HS-27A (cell line): ENCODE results near the gene FGD4.
A peak's percentile ranks its signal among the peaks of the same experiment; 100 is the strongest.

ENCODE experiments used
- DNase-seq: peaks from one replicate; pipeline ENCODE4 v3.0.0-alpha.2; 2012; ENCODE audit warnings: low read depth, missing footprints

Gene FGD4

DNA sequence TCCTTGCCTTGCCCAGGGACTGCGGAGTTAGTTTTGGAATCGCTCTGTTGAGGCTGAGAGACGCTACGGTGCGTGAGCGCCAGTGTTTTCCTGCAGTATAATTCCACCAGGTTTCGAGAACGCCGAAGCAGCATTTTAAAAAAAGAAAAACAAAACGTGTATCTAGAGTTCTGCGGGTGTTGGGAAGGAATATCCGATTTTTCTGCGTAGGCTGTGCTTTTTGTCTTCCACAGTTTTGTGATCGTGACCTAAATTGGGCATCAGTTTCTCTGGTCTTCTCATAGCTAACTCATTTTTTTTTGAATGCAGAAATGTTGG lies 280.5 kb downstream of the FGD4 start:
- peak; percentile 48 for DNase-seq

DNA sequence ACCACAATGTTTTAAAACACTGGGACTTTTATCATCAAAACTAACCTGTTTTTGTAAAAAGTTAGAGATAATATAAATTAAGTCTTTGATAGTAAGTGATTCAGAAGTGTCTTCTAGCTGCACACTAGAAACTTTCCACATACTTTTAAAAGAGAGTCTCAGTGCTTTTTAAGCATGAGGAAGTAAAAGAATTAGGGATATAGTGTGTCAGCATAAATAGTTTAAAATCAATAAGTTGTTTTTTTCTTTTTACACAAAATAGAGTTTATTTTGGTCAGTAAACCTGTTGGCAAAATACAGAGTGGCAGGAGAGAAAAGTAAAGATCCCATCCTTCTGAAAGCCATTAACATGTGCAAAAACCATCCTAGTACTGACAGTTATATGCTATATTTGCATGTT lies 281.4 kb downstream of the FGD4 start:
- DNase-seq: no peak

DNA sequence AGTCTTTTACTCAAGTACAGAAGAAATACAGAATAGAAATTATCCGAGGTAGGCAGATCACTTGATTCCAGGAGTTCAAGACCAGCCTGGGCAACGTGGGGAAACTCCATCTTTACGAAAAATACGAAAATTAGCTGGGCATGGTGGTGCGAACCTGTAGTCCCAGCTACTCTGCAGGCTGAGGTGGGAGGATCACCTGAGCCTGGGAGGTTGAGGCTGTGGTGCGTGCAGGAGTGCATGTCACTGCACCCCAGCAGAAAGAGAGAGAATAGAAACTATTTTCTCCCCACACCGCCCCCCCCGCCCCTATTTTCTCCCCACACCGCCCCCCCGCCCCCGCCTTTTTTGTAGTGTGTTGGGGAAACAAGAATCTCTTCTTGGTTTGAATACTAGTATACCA lies 281.9 kb downstream of the FGD4 start:
- no peak for DNase-seq

DNA sequence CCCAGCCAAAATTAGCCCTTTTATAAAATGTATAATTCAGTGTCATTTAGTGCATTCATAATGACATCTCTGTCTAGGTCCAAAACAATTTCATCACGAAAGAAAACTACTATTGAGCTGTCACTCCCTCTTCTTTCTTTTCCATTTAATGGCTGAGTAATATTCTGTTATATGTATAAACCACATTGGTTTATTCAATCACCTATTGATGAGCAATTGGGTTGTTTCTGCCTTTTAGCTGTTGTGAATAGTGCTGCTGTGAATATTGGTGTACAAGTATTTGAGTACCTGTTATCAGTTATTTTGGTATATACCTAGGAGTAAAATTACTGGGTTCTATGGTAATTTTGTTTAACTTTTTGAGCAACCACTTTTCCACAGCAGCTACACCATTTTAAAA lies 287.0 kb downstream of the FGD4 start:
- DNase-seq: no peak

DNA sequence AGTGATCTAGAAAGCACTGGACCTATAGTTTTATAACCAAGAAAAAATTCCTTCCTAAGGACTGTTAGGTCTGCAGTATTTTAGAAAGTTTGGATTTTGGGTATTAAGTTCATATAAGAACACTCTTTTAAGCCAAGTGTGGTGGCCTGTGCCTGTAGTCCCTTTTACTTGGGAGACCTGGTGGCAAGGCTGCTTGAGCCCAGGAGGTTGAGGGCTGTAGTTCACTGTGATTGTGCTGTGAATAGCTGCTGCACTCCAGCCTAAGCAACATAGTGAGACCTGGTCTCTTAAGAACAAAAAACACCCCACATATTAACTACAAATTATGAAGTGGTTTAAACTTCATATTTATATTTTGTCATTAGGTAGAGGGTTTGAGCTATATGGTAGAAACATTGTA lies 289.4 kb downstream of the FGD4 start:
- no peak for DNase-seq

DNA sequence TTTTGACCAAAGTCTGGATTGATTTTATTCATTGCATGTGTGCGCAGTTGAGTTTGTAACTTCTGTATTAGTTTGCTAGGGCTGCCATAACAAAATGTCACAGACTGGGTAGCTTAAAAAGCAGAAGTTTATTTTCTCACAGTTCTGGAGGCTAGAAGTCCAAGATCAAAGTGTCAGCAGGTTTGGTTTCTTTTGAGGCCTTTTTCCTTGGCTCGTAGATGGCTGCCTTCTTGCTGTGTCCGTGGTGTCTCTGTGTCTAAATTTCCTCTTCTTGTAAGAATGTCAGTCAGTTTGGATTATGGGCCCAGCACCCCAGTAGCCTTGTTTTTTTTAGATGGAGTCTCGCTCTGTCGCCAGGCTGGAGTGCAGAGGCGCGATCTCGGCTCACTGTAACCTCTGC lies 291.6 kb downstream of the FGD4 start:
- DNase-seq: no peak

DNA sequence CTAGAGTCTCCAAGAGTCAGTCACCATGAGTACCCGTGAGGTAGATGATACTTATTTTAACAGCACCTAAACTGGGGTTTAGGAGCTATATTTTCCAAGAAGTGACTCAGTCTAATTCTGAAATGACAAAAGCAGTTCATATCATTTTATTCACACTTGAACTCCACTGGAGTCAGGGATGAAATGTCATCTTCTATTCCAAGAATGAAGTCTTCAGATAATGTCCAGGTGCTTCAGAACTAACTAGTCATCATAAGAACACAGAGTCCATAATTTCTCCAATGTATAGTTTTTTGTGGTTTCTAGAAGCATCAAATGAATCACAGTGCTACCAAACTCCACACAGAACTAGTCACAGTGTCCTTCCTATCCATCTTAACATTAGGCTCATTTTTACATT lies 293.0 kb downstream of the FGD4 start:
- no peak for DNase-seq

DNA sequence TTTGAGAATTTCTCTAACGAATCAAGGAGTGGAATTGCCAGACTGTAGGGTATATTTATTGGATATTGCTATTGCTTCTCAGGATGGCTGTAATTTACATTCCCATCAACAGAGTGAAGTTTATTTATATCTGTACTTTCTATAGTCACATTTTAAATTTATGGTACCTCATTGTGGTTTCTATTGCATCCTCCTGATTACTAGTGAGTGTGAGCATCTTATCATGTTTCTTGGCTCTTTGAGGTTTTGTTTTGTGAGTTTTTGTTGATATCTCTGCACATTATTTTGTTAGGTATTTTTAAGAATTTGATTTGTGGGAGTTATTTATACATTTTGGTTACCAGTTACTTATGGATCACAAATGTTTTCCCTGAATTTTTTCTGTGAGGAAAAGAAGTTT lies 293.7 kb downstream of the FGD4 start:
- DNase-seq: no peak
